HG02981 (cell line): Measurements from ENCODE around the gene MDGA2.

Source experiments
- ATAC-seq: cut with Tn5 transposase; IDR thresholded peaks from one replicate; pipeline ENCODE4 v1.9.1; 2021; ENCODE audit warnings: mild to moderate bottlenecking, moderate library complexity; ENCODE audit not compliant: unreplicated experiment

MDGA2 gene

DNA sequence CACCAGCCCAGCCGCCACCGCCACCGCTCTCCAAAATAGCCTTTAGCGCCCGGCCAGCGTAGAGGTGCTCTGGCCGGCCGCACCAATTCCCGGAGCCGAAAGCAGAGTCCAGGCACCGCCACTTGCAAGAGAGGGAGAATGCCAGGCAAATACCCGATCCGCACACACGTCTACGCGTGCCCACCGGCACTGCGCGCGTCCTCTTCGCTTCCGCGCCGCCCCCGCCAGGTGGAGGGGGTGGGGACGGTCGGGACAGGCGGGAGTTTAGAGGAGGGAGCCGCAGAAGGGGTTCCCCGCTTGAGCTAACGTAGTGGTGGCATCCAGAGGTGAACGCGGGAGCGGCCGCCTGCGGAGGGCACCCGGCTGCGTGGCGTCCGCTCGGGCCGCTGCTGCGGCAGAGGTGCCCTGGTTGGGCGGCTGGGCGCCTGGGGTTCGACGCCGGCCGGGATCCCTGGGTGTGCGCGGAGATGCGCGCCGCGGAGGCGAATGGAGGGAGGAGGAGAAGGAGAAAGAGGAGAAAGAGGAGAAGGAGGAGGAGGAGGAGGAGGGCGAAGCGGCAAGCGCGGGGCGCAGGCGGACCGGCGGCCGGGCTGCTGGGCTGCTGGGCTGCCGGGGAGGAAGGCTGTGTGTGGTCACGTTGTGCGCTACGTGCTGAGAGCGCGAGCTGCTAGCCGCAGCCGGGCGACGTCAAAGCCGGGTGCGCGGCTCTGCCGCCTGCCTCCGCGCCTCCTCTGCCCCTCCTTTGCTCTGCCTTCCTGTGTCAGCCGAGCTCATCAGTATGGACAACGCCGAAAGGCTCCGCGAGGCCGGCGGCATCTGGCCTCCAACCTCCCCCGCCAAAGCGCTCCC is at the start of gene MDGA2:
TSS of gene MDGA2 (minus strand) at position 140 of the 849 bp plus-strand sequence.
- peak; percentile 52 for ATAC-seq

DNA sequence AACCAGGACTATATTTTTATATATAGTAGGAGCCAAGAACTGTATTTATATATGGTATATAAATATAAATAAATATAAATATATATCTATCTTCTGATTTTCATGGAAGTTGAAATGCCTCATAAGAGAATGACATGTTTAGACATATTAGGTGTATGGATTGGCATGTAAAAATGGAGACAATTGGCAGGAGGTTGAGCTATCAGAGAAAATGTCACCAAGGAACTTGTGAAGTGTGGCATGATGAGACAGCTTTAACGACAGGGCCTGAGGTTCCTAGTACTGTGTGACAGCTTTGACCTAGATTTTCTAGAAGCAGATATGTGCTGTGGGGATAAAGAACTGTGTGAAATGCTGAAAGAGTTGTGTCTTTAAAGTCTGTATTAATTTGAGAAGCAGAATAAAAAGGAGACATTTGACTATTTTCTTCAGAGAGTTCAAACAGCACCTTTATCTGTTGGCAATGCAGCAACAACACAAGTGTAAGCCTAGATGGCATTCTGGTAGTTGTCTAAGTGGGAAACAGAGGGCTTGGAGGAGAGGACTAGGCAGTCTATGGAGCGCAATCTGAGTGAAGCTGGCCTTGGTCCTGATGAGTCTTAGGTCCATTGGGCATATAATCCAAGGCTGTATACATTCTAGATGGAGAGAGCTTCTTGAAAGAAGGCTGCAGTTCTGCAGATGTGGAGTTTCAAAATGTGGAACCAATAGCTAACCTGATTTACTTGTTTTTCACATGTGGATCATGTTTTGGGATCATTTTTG is 47.7 kb upstream of the MDGA2 start:
- ATAC-seq: no peak

DNA sequence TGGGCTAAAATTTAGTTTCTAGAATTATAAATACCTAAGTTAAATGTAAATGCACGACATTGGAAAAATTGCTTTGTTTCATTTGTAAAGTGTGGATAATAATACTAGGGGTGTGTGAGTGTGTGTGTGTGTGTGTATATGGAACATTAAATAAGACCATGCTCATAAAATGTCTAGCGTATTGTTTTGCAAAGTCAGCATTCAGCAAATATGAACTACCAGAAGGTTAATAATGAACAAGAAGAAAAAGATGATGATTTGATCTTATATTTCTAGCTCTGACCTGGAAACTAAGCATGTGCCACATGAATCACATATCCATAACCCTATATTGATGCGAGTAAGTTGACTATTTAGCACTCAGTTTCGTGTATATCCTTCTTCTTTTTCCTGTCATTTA is 44.9 kb upstream of the MDGA2 start:
- ATAC-seq: no peak

DNA sequence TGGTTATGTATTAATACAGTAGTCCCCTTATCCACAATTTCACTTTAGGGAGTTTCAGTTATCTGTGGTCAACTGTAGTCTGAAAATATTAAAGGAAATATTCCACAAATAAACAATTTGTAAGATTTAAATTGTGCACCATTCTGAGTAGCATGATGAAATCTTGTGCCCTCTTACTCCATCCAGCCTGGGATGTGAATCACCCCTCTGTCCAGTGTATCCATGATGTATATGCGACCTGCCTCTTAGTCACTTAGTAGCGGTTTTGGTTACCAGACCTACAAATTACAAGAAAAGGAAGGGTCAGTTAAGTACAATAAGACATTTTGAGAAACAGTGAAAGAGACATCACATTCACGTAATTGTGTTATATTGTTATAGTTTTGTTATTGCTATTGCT is 39.9 kb upstream of the MDGA2 start:
- no peak for ATAC-seq

DNA sequence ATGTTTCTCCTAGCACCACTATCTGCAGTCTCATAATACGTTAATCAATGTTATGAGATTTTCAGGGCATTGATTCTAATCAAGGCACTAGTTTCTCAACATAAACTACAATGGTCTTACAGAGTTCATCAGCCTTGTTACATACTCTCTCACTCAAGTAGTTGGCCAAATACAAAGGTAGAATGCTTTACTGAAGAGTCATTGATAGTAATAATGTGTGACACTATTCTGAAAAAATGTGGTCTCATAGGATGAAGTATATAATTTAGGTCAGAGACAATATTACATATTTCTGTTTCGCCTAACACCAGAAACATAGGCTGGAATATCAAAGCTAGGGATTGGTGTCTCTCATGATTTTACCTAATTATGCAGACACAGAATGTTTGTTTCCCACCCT is 35.2 kb upstream of the MDGA2 start:
- no peak for ATAC-seq

GRCh38 chr14:47705683-47706082 is 30.3 kb upstream of the MDGA2 start:
- no peak for ATAC-seq

DNA sequence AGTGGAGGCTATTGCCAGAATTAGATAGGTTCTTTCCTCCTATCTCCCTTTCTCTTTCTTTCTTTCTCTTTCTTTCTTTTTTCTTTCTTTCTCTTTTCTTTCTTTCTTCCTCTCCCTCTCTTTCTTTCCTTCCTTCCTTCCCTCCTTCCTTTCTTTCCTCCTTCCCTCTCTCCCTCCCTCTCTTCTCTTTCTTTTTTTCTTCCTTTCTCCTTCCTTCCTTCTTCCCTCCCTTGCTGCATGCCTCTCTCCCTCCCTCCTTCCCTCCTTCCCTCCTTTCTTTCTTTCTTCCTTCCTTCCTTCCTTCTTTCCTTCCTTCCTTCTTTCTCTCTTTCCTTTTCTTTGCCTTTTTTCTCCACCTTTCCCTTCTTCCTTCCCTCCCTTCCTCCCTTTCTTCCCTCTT is 16.4 kb upstream of the MDGA2 start:
- ATAC-seq: no peak

- no peak for ATAC-seq
Observed at GRCh38 chr14:47678993-47679392, 3.6 kb upstream of the MDGA2 start.

GRCh38 chr14:47678157-47678556 is 2.8 kb upstream of the MDGA2 start:
- no peak for ATAC-seq

- ATAC-seq: no peak
Observed at GRCh38 chr14:47676315-47676617, 861 bp upstream of the MDGA2 start.

GRCh38 chr14:47674543-47675465 is 601 bp downstream of the MDGA2 start:
- ATAC-seq: no peak

GRCh38 chr14:47674148-47674542 is 1.3 kb downstream of the MDGA2 start:
- no peak for ATAC-seq

- ATAC-seq: no peak
Observed at GRCh38 chr14:47665337-47666134, 9.9 kb downstream of the MDGA2 start.

DNA sequence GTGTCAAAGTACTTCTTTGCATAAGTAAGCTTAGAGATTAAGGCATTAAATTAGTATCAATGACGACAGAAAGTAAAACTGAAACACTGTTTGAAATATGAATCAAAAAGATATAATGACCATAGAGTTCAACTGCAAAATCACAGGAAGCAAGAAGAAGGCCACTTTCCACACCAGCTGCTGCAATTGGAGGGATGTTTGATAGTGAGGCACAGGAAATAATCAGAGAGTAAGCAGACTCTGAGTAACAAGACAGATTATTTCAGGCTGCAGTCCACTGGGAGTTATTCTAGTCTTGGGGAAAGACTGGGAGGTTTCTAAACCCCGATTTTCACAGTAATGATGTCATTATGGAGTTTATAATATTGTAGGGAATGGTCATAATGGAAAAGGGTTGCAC is 12.9 kb downstream of the MDGA2 start:
- ATAC-seq: no peak

DNA sequence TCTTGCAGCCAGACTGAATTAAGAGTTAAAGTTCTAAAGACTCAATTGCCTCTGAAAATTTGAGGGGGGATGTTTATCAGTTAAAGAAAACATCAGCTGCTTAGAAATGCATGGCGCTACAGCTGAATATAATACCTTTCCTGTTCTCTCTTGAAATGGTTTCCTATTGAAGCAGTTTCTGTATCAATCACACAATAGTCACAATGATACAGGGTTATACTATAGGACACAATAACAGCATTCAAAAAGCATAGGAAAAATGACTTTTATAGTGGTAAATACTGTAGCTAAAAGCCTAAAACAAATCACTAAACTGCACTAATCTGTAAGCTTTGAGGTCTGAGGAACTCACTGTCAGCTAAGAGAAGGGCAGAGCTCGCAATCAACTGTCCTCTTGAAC is 15.2 kb downstream of the MDGA2 start:
- no peak for ATAC-seq

GRCh38 chr14:47658041-47658440 is 17.4 kb downstream of the MDGA2 start:
- ATAC-seq: no peak

- ATAC-seq: no peak
Observed at GRCh38 chr14:47657143-47657542, 18.3 kb downstream of the MDGA2 start.

DNA sequence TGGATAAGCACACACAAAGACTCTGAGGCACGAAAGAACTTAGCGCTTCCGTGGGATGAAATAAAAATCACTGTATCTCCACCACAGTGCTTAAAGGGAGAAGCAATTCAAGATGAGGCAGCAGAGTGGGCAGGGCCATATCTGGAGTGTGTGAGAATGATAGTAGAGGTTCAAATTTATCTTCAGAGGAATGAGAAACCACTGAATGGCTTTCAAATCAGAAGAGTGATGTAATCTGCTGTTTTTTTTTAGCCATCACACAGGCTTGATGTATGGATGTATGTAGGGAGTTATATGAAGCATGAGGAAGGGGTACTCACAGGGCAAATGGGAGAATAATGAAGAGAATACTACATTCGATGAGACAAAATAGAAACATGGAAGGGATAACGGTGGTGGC is 24.1 kb downstream of the MDGA2 start:
- ATAC-seq: no peak

GRCh38 chr14:47637753-47638152 is 37.7 kb downstream of the MDGA2 start:
- ATAC-seq: no peak
